Thoracic aorta (tissue), 2 donors: Measurements from ENCODE around the gene TNIK. TPM values are rescaled to one million over a fixed set of nuclear protein-coding genes. Genes with fewer than 3 reads are reported as not detected.
"Not testable (repeated sequence)": the region's sequence is repeated elsewhere in the genome, so short reads cannot be mapped to it uniquely, and the experiment has no call there.

Experiments used
- ATAC-seq: fragments of 150-250 bp; one replicate; pipeline ENCODE4 v1.8.0; 2017; ENCODE audit warnings: low read depth; ENCODE audit not compliant: insufficient number of reproducible peaks, low FRiP score
- DNase-seq: peaks from one replicate; pipeline ENCODE4 v3.0.0-alpha.2; 2020; ENCODE audit warnings: low spot score
- H3K27ac ChIP-seq, 2 donors: fragments of 200-600 bp; sonication (generic); 1 replicate in 1 of 2; 2 replicates in 1 of 2; pipeline ENCODE4 v1.5.1; 2016; ENCODE audit warnings: mild to moderate bottlenecking in 2 of 2, moderate library complexity in 2 of 2
- H3K27me3 ChIP-seq: fragments of 200-600 bp; sonication (generic); replicated peaks from 2 replicates; pipeline ENCODE4 v1.6.0; 2016; ENCODE audit warnings: mild to moderate bottlenecking; ENCODE audit not compliant: insufficient read depth
- H3K36me3 ChIP-seq: fragments of 200-600 bp; sonication (generic); one replicate; pipeline ENCODE4 v1.5.1; 2016
- H3K4me1 ChIP-seq, 2 donors: fragments of 200-600 bp; sonication (generic); 1 replicate in 1 of 2; 2 replicates in 1 of 2; pipeline versions ENCODE4 v1.5.1 to v1.6.0; 2016; ENCODE audit warnings: low read depth in 2 of 2, mild to moderate bottlenecking in 1 of 2; ENCODE audit not compliant: control insufficient read depth in 1 of 2
- H3K4me3 ChIP-seq: fragments of 200-600 bp; sonication (generic); 2 replicates; pipeline ENCODE4 v1.5.1; 2016; ENCODE audit warnings: mild to moderate bottlenecking
- H3K9me3 ChIP-seq: fragments of 200-600 bp; sonication (generic); 2 replicates; pipeline ENCODE4 v1.5.1; 2016
- total RNA-seq, 2 donors: library from RNA; depleted of rRNA; stranded (reverse); fragments of >200 nt; gene quantifications; one replicate each; pipeline versions ENCODE4 v1.1.0 to v1.2.3, GENCODE V29; 2016
- TF ChIP-seq, protein P1 (sequence below): fragments of 200-600 bp; sonication (generic); IDR thresholded peaks from one replicate; pipeline ENCODE4 v1.5.1; 2019; ENCODE audit warnings: antibody characterized with exemption

The TNIK gene
- total RNA-seq, 2 donors from 2014 or later, result 18.3 to 21.7 TPM

DNA sequence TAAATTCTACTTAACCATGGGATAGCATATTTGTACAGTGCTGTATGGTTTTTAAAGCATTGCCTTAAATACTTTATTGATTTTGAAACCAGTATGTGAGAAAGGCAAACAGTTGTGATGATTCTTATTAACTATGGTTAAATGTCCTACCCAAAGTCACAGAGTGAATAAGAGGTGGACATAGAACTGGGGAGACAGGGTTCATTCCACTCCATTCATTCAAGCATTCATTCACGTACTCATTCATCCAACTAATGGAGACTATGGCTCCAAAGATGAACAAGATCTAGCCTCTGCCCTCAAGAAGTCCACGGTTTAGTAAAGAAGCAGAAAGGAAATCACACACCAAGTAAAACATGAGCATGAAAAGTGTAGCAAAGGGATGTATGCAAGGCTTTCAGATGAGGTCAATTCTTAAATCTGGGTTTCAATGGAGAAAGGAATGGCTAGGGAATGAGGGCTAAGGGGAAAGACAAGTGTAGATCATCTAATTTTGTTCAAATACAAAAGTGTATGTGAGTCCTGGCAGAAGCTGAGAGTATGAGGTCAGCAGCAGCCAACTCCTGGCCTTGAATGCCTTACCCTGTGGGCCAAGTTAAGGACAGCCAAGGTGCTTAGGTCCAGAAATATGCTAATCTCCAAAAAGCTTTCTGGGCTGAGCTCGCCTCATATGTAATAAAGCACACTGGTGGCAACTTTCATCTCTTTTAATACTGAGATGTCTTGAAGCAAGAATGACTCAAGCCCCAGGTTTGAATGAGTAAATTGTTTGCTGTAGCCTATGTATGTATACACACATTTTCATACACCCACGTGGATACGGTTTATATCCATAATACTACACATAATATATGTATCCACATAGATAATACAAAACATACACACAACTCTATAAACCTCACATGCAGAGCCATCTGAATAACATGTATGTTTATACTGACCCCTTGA, 4.3 kb downstream of the TNIK start:
- Histone ChIP-seq H3K36me3 (no peaks in the 10 kb centered on the region), H3K27me3 (no peaks in the 10 kb centered on the region), H3K4me3 (no peak overlapping the region), H3K27ac (no peak overlapping the region), H3K9me3 (no peaks in the 10 kb centered on the region), H3K4me1 (peaks cover 0 to 30% of the 10 kb centered on the region in 2 donors)
- ATAC-seq (no peak), DNase-seq (no peak)
- TF ChIP-seq, protein P1, sequence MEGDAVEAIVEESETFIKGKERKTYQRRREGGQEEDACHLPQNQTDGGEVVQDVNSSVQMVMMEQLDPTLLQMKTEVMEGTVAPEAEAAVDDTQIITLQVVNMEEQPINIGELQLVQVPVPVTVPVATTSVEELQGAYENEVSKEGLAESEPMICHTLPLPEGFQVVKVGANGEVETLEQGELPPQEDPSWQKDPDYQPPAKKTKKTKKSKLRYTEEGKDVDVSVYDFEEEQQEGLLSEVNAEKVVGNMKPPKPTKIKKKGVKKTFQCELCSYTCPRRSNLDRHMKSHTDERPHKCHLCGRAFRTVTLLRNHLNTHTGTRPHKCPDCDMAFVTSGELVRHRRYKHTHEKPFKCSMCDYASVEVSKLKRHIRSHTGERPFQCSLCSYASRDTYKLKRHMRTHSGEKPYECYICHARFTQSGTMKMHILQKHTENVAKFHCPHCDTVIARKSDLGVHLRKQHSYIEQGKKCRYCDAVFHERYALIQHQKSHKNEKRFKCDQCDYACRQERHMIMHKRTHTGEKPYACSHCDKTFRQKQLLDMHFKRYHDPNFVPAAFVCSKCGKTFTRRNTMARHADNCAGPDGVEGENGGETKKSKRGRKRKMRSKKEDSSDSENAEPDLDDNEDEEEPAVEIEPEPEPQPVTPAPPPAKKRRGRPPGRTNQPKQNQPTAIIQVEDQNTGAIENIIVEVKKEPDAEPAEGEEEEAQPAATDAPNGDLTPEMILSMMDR, result no peak

DNA sequence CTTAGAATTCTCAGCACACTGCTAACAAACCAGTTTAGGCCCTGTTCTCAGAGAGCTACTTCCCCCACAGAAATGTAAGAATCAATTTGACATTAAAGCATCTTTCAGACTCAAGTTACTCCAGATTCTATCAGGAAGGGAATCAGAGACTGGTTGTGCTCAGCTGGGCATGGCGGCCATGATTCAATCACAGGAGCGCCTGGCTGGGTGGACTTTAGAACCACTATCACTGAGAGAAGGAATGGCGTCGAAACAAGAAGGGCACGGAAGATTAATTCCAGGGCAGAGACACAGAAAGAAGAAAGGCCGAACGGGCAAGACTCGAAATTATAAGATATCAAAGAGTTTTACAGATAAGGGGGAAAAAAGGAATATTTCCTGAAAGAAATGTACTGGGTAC, 6.2 kb downstream of the TNIK start:
- Histone ChIP-seq H3K4me3 (no peak overlapping the region), H3K27ac (no peak overlapping the region), H3K9me3 (no peaks in the 10 kb centered on the region), H3K36me3 (no peaks in the 10 kb centered on the region), H3K4me1 (peaks cover 0 to 30% of the 10 kb centered on the region in 2 donors), H3K27me3 (no peaks in the 10 kb centered on the region)
- ATAC-seq (no peak), DNase-seq (no peak)
- TF ChIP-seq, protein P1, result no peak

DNA sequence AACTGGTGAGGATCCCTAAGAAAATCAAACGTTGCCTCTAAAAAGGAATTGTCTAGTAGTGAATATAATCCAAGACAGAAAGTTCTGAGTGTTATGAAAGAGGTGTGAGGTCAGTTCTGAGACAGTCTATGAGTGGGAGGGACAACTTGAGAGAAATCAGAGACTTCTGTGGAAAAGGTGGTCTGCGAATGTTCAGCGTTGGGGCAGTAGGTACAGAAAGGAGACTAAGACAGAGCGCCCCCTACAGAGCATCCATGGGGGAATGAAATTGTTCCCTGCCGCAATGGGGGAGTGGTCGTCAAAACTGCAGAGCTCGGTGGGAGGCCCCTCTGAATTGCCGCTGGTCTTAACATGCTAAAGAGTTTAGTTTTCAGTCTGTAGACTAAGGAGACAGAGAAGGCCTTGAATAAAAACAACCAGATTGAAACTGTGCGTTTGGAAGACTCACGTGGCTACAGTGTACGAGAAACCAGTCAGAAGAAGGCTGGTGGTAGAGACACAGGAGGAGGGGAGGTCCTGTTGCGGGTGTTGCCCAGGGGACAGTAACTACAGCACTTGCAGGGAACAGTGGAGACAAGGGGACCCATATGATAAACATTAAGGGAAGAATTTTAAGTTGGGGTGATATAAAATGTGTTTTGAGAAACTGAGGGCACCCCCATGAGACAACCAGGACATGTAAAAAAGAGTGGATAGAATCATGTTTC, 6.9 kb downstream of the TNIK start:
- no peaks in the 10 kb centered on the region for H3K9me3 ChIP-seq
- TF ChIP-seq, protein P1, result no peak
- H3K36me3 ChIP-seq, result no peaks in the 10 kb centered on the region
- H3K27me3 ChIP-seq, result no peaks in the 10 kb centered on the region
- no peak overlapping the region for H3K27ac ChIP-seq
- peaks cover 0 to 25% of the 10 kb centered on the region in 2 donors for H3K4me1 ChIP-seq
- ATAC-seq (no peak), DNase-seq (no peak)
- H3K4me3 ChIP-seq, result no peak overlapping the region

DNA sequence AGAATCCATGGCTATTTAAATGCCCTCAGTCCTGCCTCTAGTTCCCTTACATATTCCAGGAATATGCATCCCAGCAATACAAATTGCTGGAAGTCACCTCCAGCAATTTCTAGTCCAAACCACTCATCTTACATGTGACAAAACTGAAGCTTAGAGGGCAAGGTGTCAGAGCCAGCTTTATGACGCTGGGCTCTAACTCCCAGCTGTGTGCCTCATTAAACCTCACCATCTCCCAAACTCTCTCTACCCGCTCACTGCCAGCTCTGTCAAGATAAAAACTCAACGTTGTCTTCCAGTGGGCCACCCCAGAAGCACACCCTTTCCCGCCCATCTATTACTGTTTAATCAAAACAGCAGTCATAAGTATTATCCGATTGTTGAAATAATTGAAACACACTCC, 7.9 kb downstream of the TNIK start:
- no peaks in the 10 kb centered on the region for H3K36me3 ChIP-seq
- DNase-seq (no peak), ATAC-seq (no peak)
- no peak overlapping the region for H3K4me3 ChIP-seq
- H3K9me3 ChIP-seq, result no peaks in the 10 kb centered on the region
- H3K27me3 ChIP-seq, result no peaks in the 10 kb centered on the region
- peaks cover 0 to 15% of the 10 kb centered on the region in 2 donors for H3K4me1 ChIP-seq
- H3K27ac ChIP-seq, result no peak overlapping the region
- TF ChIP-seq, protein P1, result no peak

DNA sequence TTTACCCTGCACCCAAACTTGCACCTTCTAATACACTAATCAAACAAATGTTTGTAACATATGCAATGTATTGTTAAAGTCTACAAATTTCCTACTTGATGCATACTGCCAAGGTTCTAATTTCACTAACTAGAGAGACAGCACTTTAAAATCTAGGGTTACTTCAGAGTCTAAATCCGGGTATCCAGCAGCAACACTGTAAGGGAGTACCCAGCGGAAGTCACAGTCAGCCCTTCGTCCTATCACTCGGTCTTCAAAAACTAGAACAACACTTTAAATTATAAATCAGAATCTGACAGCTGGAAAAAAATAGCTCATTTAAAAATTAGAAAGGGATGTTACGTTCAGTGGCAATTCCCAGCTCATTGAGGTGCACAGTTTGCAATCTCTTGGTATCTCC, 8.3 kb downstream of the TNIK start:
- DNase-seq (no peak), ATAC-seq (no peak)
- H3K36me3 ChIP-seq, result no peaks in the 10 kb centered on the region
- TF ChIP-seq, protein P1, result no peak
- no peaks in the 10 kb centered on the region for H3K9me3 ChIP-seq
- no peak overlapping the region for H3K27ac ChIP-seq
- H3K4me3 ChIP-seq, result no peak overlapping the region
- no peaks in the 10 kb centered on the region for H3K27me3 ChIP-seq
- peaks cover 0 to 14% of the 10 kb centered on the region in 2 donors for H3K4me1 ChIP-seq

DNA sequence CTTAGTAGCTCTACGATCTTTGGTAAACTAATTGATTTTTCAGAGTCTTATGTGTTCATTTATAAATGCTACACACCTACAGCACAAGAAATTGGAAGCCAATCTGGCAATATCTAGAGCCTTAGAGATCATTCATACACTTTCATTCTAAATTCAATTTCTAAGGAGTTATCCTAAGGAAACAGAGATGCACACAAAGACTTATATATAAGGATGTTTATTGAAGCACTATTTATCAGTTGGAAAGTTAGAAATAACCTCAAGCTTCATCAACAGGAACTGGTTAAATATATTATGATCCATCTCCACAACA, 12.7 kb downstream of the TNIK start:
- not testable (repeated sequence) for H3K4me1 ChIP-seq, H3K9me3 ChIP-seq, H3K27ac ChIP-seq, H3K4me3 ChIP-seq, H3K36me3 ChIP-seq, ATAC-seq, DNase-seq, H3K27me3 ChIP-seq
